GM19035 (cell line): ENCODE measurements around the gene COL10A1.

Source experiments
- ATAC-seq: cut with Tn5 transposase; IDR thresholded peaks from one replicate; pipeline ENCODE4 v1.9.1; 2021; ENCODE audit not compliant: unreplicated experiment

Gene COL10A1

DNA sequence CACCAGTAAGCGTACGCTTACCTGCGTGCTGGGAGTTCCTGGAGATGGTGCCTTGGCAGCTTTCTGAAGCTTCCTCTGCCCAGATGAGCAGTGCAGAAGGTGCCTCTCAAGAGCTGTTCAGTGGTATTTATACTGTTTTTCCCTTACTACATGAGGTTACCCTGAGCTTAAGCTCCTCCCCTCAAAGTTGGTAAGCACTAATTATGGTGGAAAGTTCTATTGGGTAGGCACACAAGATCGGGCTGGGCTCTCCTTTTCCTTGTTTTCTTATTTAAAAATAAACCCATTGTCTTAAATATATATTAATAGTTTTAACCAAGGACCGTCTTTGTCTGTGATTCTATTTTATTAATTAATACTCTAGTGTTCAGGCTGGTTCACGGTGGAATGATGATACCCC is at the start of gene COL10A1:
Gene COL10A1, minus strand, starts transcription at position 101 of the 400 bp plus-strand sequence. CDS start 640 bp downstream, outside the sequence.
- no peak for ATAC-seq

GRCh38 chr6:116175344-116175743 is 49.4 kb upstream of the COL10A1 start:
- no peak for ATAC-seq

DNA sequence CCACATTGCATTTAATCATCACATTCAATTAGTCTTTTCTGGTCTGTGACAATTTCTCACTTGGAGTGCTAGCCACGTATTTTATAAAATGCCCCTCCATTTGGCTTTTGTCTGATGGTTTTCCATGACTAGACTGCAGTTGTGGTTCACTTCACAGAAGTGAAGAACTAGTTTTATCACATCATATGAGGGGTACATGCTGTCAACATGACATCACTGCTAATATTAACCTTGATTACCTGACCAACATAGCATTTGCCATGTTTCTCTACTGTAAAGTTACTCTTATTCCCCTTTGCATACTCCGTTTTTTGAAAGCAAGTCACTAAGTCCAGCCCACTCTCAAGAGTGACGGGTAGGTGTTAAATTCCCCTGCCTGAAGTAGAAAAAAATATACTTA is 48.0 kb upstream of the COL10A1 start:
- no peak for ATAC-seq

DNA sequence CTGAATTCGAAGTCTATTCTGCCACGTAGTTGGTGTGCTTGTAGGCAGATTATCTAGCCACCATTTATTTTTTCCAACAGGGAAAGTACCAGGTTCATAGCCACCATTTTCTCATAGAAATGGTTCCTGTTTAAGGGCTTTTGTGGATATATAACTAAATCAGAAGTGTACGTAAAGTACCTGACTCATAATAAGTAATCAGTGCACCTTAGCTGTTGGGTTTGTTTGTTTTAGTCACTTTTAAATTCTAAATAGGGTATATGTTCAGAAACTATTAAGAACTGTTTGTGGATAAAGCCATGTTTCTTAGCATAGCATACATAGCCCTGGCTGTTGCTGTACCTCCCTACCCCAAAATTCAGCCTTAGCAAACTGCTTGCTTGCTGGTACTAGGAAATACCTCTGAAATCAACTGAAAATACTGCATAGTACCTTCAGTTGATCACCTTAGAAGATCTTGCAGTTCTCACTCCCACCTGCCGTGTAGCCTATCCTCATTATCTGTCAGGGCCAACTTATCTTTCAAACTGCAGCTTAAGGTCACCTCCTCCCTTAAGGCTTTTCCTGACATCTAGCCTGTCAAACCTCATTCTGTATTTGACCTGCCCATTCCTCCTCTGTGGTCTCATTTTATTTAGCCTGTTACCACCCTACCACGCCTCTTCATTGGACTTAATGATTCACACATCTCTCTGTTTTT is 44.6 kb upstream of the COL10A1 start:
- ATAC-seq = no peak

DNA sequence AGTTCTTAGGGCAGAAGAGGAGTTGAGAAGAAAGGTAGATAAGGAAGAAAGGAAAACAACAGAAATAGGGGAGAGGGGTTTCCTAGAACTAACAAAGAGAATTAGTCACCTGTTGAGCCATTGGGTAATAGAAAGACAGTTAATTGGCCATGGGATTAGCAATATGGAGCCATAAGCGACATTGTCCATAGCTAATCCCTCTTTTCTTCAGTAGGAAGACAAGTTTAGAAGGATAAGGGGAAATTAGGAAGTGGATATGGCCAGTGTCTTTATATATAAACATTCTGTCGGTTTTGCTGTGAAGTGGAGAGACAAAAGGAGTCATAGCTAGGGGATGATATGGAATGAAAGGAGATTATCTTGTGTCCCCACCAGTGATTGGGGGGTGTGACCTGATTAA is 43.9 kb upstream of the COL10A1 start:
- no peak for ATAC-seq

- ATAC-seq = no peak
These were observed 42.2 kb upstream of the COL10A1 start for GRCh38 chr6:116168148-116168547.

DNA sequence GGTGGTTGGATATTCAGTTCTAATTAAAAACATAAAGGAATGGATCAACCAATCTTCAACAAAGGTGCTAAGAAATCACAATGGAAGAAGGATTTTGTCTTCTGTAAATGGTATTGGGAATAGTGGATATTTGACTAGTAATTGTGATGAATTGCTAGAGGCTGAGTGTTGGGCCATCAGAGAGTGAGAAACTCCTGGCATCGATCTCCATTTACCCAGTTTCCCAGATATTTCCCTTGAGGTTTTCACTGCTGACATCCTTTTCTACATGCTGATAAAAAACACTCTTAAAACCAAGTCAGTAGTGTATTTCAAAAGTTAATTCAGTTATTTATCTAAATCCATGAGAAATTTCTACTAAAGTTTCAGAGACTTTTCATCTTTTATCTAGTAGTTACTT is 40.4 kb upstream of the COL10A1 start:
- no peak for ATAC-seq

DNA sequence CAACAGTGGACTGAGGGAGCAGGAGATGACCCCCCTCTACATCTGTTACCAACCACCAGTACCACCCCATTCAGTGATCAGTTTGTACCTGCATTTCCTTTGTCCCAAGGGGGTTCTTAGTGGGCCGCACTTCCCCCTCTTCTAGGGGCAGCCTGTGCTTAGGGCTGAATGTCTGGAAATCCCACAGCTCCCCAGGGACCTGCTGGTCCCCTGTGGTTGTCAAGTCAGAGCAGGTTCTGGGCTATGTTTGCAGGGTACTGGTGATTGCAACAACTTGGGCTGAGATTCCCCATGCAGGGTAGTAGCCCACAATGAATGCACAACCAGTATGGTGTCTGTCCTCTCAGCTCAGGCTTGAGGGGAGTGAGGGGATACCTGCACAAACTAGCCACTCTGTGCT is 39.7 kb upstream of the COL10A1 start:
- ATAC-seq = no peak

- ATAC-seq = no peak
These were observed 34.0 kb upstream of the COL10A1 start for GRCh38 chr6:116159782-116160524.

DNA sequence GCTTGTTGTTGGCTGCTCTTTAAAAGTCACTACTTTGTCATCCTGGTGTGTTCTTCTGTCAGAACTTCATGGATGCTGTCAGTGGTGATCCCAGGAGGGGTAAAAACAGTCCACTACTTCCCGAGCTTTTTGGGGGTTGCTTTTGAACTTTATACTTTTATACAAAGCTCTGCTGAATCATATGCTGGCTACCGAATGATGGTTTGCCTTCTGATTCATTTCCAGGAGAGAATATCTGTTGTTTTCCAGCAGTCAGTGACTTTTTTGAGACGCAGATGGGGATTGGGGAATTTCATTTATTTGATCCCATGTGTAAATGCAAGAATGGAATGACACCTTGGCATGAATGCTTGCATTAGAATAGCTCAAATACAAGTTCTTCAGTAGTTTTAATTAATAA is 32.7 kb upstream of the COL10A1 start:
- no peak for ATAC-seq

GRCh38 chr6:116157391-116157790 is 31.5 kb upstream of the COL10A1 start:
- ATAC-seq = no peak

- no peak for ATAC-seq
These were observed 30.7 kb upstream of the COL10A1 start for GRCh38 chr6:116156405-116157326.

DNA sequence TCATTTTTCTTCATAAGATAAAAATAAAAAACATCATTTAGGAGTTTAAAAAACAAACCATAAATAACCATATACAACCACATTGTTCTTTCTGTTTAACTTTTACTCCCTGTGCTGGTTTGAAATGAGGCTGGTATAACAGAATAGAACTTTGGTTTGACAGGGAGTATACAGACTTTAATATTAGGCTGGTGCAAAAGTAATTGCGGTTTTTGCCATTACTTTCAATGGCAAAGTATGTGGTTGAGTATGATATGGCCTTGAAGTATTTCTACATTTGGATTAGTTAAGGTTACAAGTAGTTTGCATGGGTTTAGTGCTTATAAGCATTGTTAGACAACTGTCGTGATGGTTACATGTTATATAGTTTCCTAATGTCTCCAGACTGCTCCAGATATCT is 29.0 kb upstream of the COL10A1 start:
- ATAC-seq = no peak

- no peak for ATAC-seq
These were observed 26.7 kb upstream of the COL10A1 start for GRCh38 chr6:116152620-116153019.

GRCh38 chr6:116145803-116146675 is 20.1 kb upstream of the COL10A1 start:
- ATAC-seq = no peak

GRCh38 chr6:116144605-116145004 is 18.7 kb upstream of the COL10A1 start:
- ATAC-seq = no peak

- ATAC-seq = no peak
These were observed 14.0 kb upstream of the COL10A1 start for GRCh38 chr6:116139917-116140316.

GRCh38 chr6:116136933-116137340 is 11.0 kb upstream of the COL10A1 start:
- no peak for ATAC-seq

- no peak for ATAC-seq
These were observed 10.4 kb upstream of the COL10A1 start for GRCh38 chr6:116136373-116136772.

DNA sequence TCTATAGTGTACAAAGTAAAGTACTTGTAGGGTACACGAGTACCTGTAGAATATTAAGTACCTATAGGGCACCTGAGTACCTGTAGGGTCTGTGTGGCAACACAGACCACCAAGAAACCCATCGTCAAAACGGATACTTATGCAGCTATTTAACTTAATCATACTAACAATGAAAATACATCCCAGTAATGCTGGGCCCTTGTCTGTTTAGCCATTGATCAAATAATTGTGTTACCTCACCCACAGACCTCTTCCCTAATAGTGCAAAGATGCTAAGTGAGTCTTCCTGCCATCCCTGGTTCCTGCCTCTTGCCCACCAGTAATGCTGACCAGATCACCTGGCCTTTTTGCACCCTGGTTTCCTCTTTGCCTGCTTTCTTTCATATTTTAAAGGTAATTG is 7.5 kb upstream of the COL10A1 start:
- ATAC-seq = no peak
